ENCODE results near the gene CDC25C. TPM values are rescaled to one million over a fixed set of nuclear protein-coding genes. Genes with fewer than 3 reads are reported as not detected.

The CDC25C gene
- total and polyA plus RNA-seq, 9 of the 15 experiments (the other 6 are each of a cell fraction or from before 2014, with no cell fraction given) = 19.1 to 63.7 (median 31.9) TPM

GRCh38 chr5:138336952-138337684 is 5.5 kb upstream of the CDC25C start (continued):
- no peak for TF ChIP-seq ZNF57 (CRISPR knock-in tag; IDR thresholded peaks at IDR 0.05)
- no peak for TF ChIP-seq KLF1 (tag; IDR thresholded peaks at IDR 0.05)
- TF ChIP-seq POLR2B (IDR thresholded peaks at IDR 0.05; ENCODE audit: low read depth, partially characterized antibody) = peak; percentile 68
- TF ChIP-seq ZFX (CRISPR knock-in tag; IDR thresholded peaks at IDR 0.05) = no peak
- TF ChIP-seq SIX5 (IDR thresholded peaks at IDR 0.05; ENCODE audit: borderline replicate concordance in 1 of 2, insufficient read depth in 1 of 2, low read depth in 1 of 2, low read length in 2 of 2) = no peak
- no peak for TF ChIP-seq XRCC4 (IDR thresholded peaks at IDR 0.05; ENCODE audit: extremely low read depth, insufficient read depth, insufficient read length)
- TF ChIP-seq ZC3H8 (IDR thresholded peaks at IDR 0.05) = no peak
- TF ChIP-seq SIRT6 (IDR thresholded peaks at IDR 0.05; ENCODE audit: low read depth, low read length) = no peak
- no peak for TF ChIP-seq BRCA1 (IDR thresholded peaks at IDR 0.05)
- TF ChIP-seq BRCA1 (CRISPR knock-in tag; IDR thresholded peaks at IDR 0.05) = no peak
- no peak for TF ChIP-seq MXI1 (IDR thresholded peaks at IDR 0.05; ENCODE audit: low read depth, low read length)
- no peak; the same call in 1 of the 2 replicates for TF ChIP-seq FOXJ2 (tag; IDR thresholded peaks at IDR 0.05)
- peak; percentile 97 for TF ChIP-seq JUN (IDR thresholded peaks at IDR 0.05; ENCODE audit: borderline replicate concordance, low read depth, low read length)
- peak; percentile 60; the same call in 1 of the 2 replicates for TF ChIP-seq JUN (CRISPR knock-in tag; IDR thresholded peaks at IDR 0.05; ENCODE audit: borderline replicate concordance)
- TF ChIP-seq ZBTB40 (IDR thresholded peaks at IDR 0.05) = no peak; the same call in 1 of the 2 replicates
- TF ChIP-seq ZBTB40 (CRISPR knock-in tag; IDR thresholded peaks at IDR 0.05) = no peak; the same call in 1 of the 2 replicates
- TF ChIP-seq TEAD1 (CRISPR knock-in tag; IDR thresholded peaks at IDR 0.05) = no peak
- no peak for TF ChIP-seq SMARCA5 (IDR thresholded peaks at IDR 0.05)
- TF ChIP-seq ZNF3 (CRISPR knock-in tag; IDR thresholded peaks at IDR 0.05) = no peak
- no peak for TF ChIP-seq RFX5 (IDR thresholded peaks at IDR 0.05; ENCODE audit: low read depth, low read length)
- TF ChIP-seq TCFL5 (CRISPR knock-in tag; conservative IDR thresholded peaks at IDR 0.05) = no peak

All from K562 (cell line).